Heart left ventricle (tissue), 16 donors: ENCODE measurements around the gene TRIM29. TPM values are rescaled to one million over a fixed set of nuclear protein-coding genes. Genes with fewer than 3 reads are reported as not detected.

Experiments
- ATAC-seq, 4 donors: fragments of 200-7000 bp; cut with Tn5 transposase; one replicate each; pipeline ENCODE4 v1.9.1; 2020 to 2022; ENCODE audit warnings: moderate library complexity in 4 of 4, mild to moderate bottlenecking in 3 of 4, moderate number of reproducible peaks in 1 of 4
- DNase-seq, 5 donors: peaks; one replicate each; pipeline ENCODE4 v3.0.0-alpha.2; 2020
- H3K27ac ChIP-seq, 12 donors: fragments of 200-600 bp; sonication (generic) in 4 of 12; one replicate each; pipeline versions ENCODE4 v1.5.0 to v1.8.0; 2016 to 2022; ENCODE audit warnings: mild to moderate bottlenecking in 2 of 12
- H3K27me3 ChIP-seq, 9 donors: fragments of 200-600 bp; sonication (generic) in 2 of 9; one replicate each; pipeline versions ENCODE4 v1.5.1 to v1.8.0; 2016 to 2022; ENCODE audit warnings: mild to moderate bottlenecking in 3 of 9
- H3K36me3 ChIP-seq, 9 donors: fragments of 200-600 bp; sonication (generic) in 2 of 9; one replicate each; pipeline versions ENCODE4 v1.5.0 to v1.8.0; 2018 to 2022; ENCODE audit warnings: mild to moderate bottlenecking in 2 of 9
- H3K4me1 ChIP-seq, 12 donors: fragments of 200-600 bp; sonication (generic) in 4 of 12; one replicate each; pipeline versions ENCODE4 v1.5.0 to v1.8.0; 2016 to 2022; ENCODE audit warnings: mild to moderate bottlenecking in 3 of 12
- H3K4me3 ChIP-seq, 12 donors: fragments of 200-600 bp; sonication (generic) in 4 of 12; one replicate each; pipeline versions ENCODE4 v1.5.0 to v1.8.0; 2017 to 2022; ENCODE audit warnings: mild to moderate bottlenecking in 9 of 12, moderate library complexity in 4 of 12
- H3K9me3 ChIP-seq, 12 donors: fragments of 200-600 bp; sonication (generic) in 4 of 12; one replicate each; pipeline versions ENCODE4 v1.5.0 to v1.8.0; 2016 to 2022; ENCODE audit warnings: mild to moderate bottlenecking in 1 of 12
- POLR2A ChIP-seq, 2 donors: fragments of 450-650 bp; IDR thresholded peaks; one replicate each; pipeline ENCODE4 v1.6.1; 2017; ENCODE audit warnings: antibody characterized with exemption in 2 of 2, mild to moderate bottlenecking in 2 of 2, moderate library complexity in 2 of 2
- WGBS, 4 donors: extraction: QIAGEN DNeasy Blood & Tissue Kit in 2 of 4; methylation state at CpG; one replicate each; pipeline versions ENCODE4 v1.1.5 to v1.1.7; 2013 to 2018; 5-methylcytosine and 5-hydroxymethylcytosine counted together
- intact Hi-C, 10 donors: fragments of 100-400 bp; cut with DNase I; formaldehyde crosslinking; loops; one replicate each; pipeline versions ENCODE4 v1.11.1 to v1.14.2; 2022
- polyA plus RNA-seq, 2 donors: library from polyadenylated mRNA; stranded (reverse); fragments of 200-250 nt; gene quantifications; one replicate each; pipeline ENCODE4 v1.2.3, GENCODE V29; 2013
- total RNA-seq, 9 donors: library from RNA; depleted of rRNA in 2 of 9; stranded (reverse); fragments of >200 nt in 2 of 9; fragmentation: NEBNext Ultra II Directional in 3 of 9; extraction: Animal tissue kit (Norgen Biotek cat#: 25700) in 3 of 9; gene quantifications; one replicate each; pipeline versions ENCODE4 v1.1.0 to v1.2.4, GENCODE V29; 2016 to 2023
- TF ChIP-seq, protein P1 (sequence below), 12 donors: fragments of 200-600 bp; sonication (generic) in 4 of 12; IDR thresholded peaks; one replicate each; pipeline versions ENCODE4 v1.5.0 to v1.8.0; 2018 to 2022; ENCODE audit warnings: antibody characterized with exemption in 12 of 12, mild to moderate bottlenecking in 5 of 12
- donor health status: ischemic (EF 13 %, LVEDD 7.1; RV severe dilation, severe dysfunction).
- donor health status: healthy with polysubstance abuse.
- donor health status: DM: no; HTN: yes; CAD: no.
- donor health status: DM: no; HTN: no; CAD: no.
- donor health status: ischemic (EF 25% LVEDD 6.9; RV normal size, moderate dysfunction).
- donor health status: ischemic (EF 25% LVEDD 5.7; RV mildly dilated, moderate dysfunction).
- donor health status: healthy.
- donor health status: DM: yes; HTN: yes; CAD: no.
- donor health status: ischemic (EF 35%, LVEDD 5.7; RV mildly dilated, moderate dysfunction).
- donor health status: nonischemic (EF 11% LVEDD 7.7; RV severe dilation, severe dysfunction).
- donor health status: DM: yes; HTN: yes; CAD: no.
- donor health status: PGD.
- donor health status: ischemic (EF 29% LVEDD 5.4; RV normal size, mild dysfunction).
- donor health status: nonischemic (EF 23%, LVEDD 6.1; RV moderate dilation, normal function).

The TRIM29 gene
- total and polyA plus RNA-seq, 11 donors: 0.14 to 6.4 (median 0.56) TPM; not detected in 8

DNA sequence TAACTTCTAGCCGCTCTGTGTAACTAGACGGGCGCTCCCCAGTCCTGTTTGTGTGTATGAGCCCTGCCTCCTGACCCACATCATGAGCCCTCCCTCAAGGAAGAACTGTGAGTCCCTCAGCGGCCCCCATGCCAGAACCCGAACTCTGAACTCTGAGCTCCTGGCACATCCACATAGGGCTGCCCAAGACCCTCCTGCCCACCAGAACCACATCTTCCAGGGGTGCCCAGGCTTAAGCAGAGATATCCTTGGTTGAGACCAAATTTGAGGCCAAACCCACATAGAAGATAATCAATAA, 3.0 kb downstream of the TRIM29 start:
- Histone ChIP-seq H3K27ac (no peak overlapping the region), H3K4me3 (no peak overlapping the region), H3K4me1 (no peaks in the 10 kb centered on the region), H3K36me3 (no peaks in the 10 kb centered on the region), H3K27me3 (peaks cover 0 to 8% (median 0%) of the 10 kb centered on the region in 9 donors), H3K9me3 (no peaks in the 10 kb centered on the region)
- TF ChIP-seq, protein P1, sequence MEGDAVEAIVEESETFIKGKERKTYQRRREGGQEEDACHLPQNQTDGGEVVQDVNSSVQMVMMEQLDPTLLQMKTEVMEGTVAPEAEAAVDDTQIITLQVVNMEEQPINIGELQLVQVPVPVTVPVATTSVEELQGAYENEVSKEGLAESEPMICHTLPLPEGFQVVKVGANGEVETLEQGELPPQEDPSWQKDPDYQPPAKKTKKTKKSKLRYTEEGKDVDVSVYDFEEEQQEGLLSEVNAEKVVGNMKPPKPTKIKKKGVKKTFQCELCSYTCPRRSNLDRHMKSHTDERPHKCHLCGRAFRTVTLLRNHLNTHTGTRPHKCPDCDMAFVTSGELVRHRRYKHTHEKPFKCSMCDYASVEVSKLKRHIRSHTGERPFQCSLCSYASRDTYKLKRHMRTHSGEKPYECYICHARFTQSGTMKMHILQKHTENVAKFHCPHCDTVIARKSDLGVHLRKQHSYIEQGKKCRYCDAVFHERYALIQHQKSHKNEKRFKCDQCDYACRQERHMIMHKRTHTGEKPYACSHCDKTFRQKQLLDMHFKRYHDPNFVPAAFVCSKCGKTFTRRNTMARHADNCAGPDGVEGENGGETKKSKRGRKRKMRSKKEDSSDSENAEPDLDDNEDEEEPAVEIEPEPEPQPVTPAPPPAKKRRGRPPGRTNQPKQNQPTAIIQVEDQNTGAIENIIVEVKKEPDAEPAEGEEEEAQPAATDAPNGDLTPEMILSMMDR (IDR thresholded peaks at IDR 0.05): no peak
- no peak for TF ChIP-seq POLR2A (IDR thresholded peaks at IDR 0.05)
- DNase-seq (peak in 2 of 5 donors; percentile 4 to 12), ATAC-seq (no peak)
- WGBS, 4 donors: 89 to 95% (median 92%) methylated on average over 5 of the region's 5 CpGs
- intact Hi-C loops: no loop called here

DNA sequence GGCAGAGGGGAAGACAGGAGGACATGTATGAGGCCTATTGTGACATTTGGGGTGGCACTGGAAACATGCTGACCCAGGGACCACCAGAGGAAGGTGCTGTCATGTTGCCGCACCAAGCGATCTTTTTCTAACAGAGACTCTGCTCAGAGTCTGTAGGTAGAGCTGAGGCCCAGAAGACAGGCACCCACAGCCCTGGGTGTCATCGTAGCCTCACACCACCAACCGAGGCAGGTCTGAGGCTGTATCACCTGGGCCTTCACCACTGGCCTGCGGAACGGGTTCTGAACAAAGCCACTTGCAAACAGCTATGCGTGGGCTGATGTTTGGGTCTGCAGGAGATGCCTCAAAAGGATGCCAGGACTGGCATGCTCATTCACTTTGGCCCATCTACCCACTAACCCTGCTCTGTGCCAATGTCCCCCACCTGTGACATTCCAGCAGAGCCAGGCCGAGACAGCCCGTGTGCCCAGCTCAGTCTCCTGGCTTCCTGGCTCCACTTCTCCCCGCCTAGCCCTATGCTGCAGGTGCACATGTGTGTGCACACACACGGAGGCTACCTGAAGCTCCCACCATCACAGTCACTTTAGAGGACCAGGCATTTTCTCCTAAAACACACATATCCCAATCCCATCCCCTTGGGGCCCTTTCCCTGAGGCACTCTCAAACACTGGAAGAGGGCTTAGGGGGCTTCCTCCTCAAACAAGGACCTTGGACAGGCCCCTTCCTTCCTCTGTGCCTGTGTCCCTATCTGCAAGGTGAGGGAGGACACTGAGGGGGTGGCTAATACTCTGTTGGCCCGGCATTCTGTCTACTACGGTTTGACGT, 3.6 kb downstream of the TRIM29 start:
- H3K27ac ChIP-seq: no peak overlapping the region
- TF ChIP-seq, protein P1 (IDR thresholded peaks at IDR 0.05): no peak
- no peak for TF ChIP-seq POLR2A (IDR thresholded peaks at IDR 0.05)
- peak in 2 of 5 donors; percentile 1 to 5 for DNase-seq
- H3K4me1 ChIP-seq: no peaks in the 10 kb centered on the region
- H3K4me3 ChIP-seq: no peak overlapping the region
- intact Hi-C loops: no loop called here
- peaks cover 0 to 8% (median 0%) of the 10 kb centered on the region in 9 donors for H3K27me3 ChIP-seq
- 83 to 90% (median 89%) methylated on average over 9 to 14 of the region's 14 CpGs for WGBS, 4 donors
- no peaks in the 10 kb centered on the region for H3K36me3 ChIP-seq
- no peak for ATAC-seq
- H3K9me3 ChIP-seq: no peaks in the 10 kb centered on the region

DNA sequence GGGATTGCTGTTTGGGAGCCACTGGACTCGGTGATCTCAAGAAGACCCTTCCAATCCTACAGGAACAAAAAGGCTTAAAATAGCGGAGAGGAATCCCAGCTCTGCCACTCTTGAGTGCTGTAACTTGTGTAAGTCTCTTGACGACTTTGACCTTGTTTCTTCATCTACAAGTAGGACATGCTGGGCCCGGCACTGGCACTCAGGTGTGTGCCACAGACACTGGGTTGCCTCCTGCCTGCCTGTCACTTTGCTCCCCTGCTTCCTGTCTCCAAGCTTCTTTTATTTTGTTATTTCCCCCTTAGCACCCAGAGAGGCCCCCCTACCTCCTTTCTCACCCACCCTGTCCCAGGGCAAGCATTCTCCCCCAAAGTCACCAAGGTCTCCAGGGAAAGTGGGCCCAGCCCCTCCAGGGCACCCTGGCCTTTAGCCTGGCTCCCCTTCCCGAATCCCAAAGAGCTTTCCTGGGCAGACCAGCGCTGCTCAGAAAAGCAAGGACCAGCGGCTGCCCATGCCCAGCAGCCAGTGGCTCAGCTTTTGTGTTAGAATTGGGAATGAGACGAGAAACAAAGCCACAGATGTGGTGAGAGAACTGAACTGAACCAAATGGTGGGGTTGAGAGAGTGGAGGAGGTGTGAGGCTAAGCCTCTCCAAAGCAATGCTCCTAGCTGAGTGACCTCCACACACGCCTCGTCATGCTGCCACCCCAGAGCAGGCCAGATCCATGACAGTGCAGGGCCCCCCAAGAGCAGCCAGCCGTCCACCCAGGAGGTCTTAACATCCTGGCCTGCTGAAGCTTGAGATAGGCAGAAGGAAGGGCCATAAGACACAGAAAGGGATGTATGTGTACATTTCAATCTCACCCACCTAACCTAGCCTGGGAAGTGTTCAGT, 4.5 kb downstream of the TRIM29 start:
- H3K4me1 ChIP-seq: no peaks in the 10 kb centered on the region
- peak in 2 of 5 donors; percentile 2 to 7 for DNase-seq
- no peaks in the 10 kb centered on the region for H3K9me3 ChIP-seq

More for the DNA sequence above, 4.5 kb downstream of the TRIM29 start:
- intact Hi-C loops: no loop called here
- Histone ChIP-seq H3K4me3 (no peak overlapping the region), H3K27me3 (peaks cover 0 to 5% (median 0%) of the 10 kb centered on the region in 9 donors), H3K36me3 (no peaks in the 10 kb centered on the region), H3K27ac (no peak overlapping the region)
- ATAC-seq: no peak
- WGBS, 4 donors: 81 to 90% (median 88%) methylated on average over 11 of the region's 11 CpGs
- no peak for TF ChIP-seq POLR2A (IDR thresholded peaks at IDR 0.05)
- TF ChIP-seq, protein P1 (IDR thresholded peaks at IDR 0.05): no peak
